Measurements from ENCODE around the gene TNFAIP8L2.
A peak's percentile ranks its signal among the peaks of the same experiment; 100 is the strongest.
"Not testable (repeated sequence)": the region's sequence is repeated elsewhere in the genome, so short reads cannot be mapped to it uniquely, and the experiment has no call there.

Gene TNFAIP8L2

DNA sequence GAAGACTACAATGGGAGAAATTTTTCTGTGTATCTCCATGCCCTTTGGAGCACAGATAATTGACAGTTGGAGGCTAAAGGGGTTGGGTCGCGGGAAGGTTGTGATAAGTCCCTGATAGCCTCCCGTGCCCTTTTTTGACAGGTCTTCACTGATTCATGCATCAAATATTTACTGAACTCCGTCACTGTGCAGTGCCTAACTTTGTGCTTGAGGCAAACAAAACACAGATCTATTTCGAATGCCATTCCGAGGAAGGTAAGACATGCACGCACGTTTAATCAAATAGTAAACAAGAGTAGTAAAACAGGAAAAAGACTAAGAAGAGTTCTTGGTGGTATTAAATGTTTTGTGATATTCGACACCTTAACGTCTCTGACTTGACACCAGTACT, 41.4 kb downstream of the TNFAIP8L2 start:
- Histone ChIP-seq H3K36me3 (ENCODE audit: low read depth) (peaks cover 30% of the 10 kb centered on the region), H3K4me1 (ENCODE audit: insufficient read depth, poor library complexity, severe bottlenecking) (peaks cover 28% of the 10 kb centered on the region), H3K27me3 (ENCODE audit: insufficient read depth, poor library complexity, severe bottlenecking) (no peaks in the 10 kb centered on the region), H3K9me3 (ENCODE audit: severe bottlenecking) (no peaks in the 10 kb centered on the region), H3K4me3 (ENCODE audit: severe bottlenecking) (peak overlapping the region; percentile 81), H3K27ac (ENCODE audit: poor library complexity, severe bottlenecking) (peak overlapping the region; percentile 96)
- ATAC-seq (ENCODE audit: low read depth), result no peak
- TF ChIP-seq CTCF (IDR thresholded peaks at IDR 0.05; ENCODE audit: poor library complexity, severe bottlenecking), result no peak
- DNase-seq (ENCODE audit: low spot score), result no peak

GRCh38 chr1:151198254-151199127, 42.0 kb downstream of the TNFAIP8L2 start, which contains the start of gene PIP5K1A:
PIP5K1A (plus strand) TSS chr1:151198552; CDS start chr1:151198997, 445 bp downstream.
- peak within 1 kb of the TSS; percentile 81 for H3K4me3 ChIP-seq (ENCODE audit: severe bottlenecking)
- peaks cover 28% of the 10 kb centered on the region for H3K4me1 ChIP-seq (ENCODE audit: insufficient read depth, poor library complexity, severe bottlenecking)
- H3K27ac ChIP-seq (ENCODE audit: poor library complexity, severe bottlenecking), result peak within 1 kb of the TSS; percentile 96
- ATAC-seq (ENCODE audit: low read depth) (peak; percentile 52), DNase-seq (ENCODE audit: low spot score) (peak; percentile 97)
- no peak for TF ChIP-seq CTCF (IDR thresholded peaks at IDR 0.05; ENCODE audit: poor library complexity, severe bottlenecking)
- H3K27me3 ChIP-seq (ENCODE audit: insufficient read depth, poor library complexity, severe bottlenecking), result no peaks in the 10 kb centered on the region
- H3K36me3 ChIP-seq (ENCODE audit: low read depth), result peaks cover 31% of the 10 kb centered on the region
- H3K9me3 ChIP-seq (ENCODE audit: severe bottlenecking), result no peaks in the 10 kb centered on the region

GRCh38 chr1:151199873-151200581, 43.6 kb downstream of the TNFAIP8L2 start:
- no peaks in the 10 kb centered on the region for H3K27me3 ChIP-seq (ENCODE audit: insufficient read depth, poor library complexity, severe bottlenecking)
- peak overlapping the region; percentile 81 for H3K4me3 ChIP-seq (ENCODE audit: severe bottlenecking)
- H3K4me1 ChIP-seq (ENCODE audit: insufficient read depth, poor library complexity, severe bottlenecking), result peaks cover 28% of the 10 kb centered on the region
- H3K36me3 ChIP-seq (ENCODE audit: low read depth), result peaks cover 46% of the 10 kb centered on the region
- H3K27ac ChIP-seq (ENCODE audit: poor library complexity, severe bottlenecking), result peak overlapping the region; percentile 96
- no peaks in the 10 kb centered on the region for H3K9me3 ChIP-seq (ENCODE audit: severe bottlenecking)
- no peak for TF ChIP-seq CTCF (IDR thresholded peaks at IDR 0.05; ENCODE audit: poor library complexity, severe bottlenecking)
- ATAC-seq (ENCODE audit: low read depth), result peak; percentile 64
- no peak for DNase-seq (ENCODE audit: low spot score)

GRCh38 chr1:151205381-151205965, 49.0 kb downstream of the TNFAIP8L2 start:
- DNase-seq (ENCODE audit: low spot score); H3K27ac ChIP-seq (ENCODE audit: poor library complexity, severe bottlenecking); H3K27me3 ChIP-seq (ENCODE audit: insufficient read depth, poor library complexity, severe bottlenecking); ATAC-seq (ENCODE audit: low read depth); H3K4me3 ChIP-seq (ENCODE audit: severe bottlenecking); H3K9me3 ChIP-seq (ENCODE audit: severe bottlenecking): not testable (repeated sequence)
- Histone ChIP-seq H3K4me1 (ENCODE audit: insufficient read depth, poor library complexity, severe bottlenecking) (peaks cover 19% of the 10 kb centered on the region), H3K36me3 (ENCODE audit: low read depth) (peaks cover 95% of the 10 kb centered on the region)

Measured in RWPE2 (cell line).